ENCODE results near the gene PTPRT.

DNA sequence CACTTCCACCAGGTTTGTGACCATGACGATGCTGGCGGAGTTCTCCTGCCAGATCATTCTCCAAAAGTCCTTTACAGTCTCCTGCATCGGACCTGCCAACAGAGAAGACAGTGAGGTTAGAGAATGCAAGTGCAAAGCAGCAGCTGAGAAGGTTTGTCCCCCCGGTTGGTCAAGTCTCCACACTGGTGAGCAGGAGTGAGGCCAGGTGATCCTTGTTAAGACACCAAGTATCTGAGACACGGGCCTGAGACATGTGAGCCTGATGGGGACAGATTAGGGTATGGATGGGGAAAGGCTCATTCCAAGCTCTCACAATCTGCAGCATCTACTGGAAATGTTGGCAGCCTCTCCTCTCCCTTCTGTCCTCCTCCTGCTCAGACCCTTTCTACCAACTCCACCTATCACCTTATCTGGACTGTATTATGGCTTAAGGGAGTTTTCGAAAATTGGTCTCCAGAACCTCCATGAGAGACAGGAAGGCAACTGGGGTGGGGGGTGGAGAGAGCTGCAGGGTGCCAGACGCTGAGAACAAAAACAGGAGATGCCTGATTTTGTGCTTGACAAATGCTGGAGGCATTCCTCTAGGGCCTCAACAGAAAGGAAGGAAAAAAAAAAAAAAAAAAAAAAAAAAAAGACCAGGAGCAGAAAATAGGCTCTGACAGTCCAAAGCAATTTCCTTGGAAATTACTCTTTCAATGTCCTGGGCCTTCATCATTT lies 1071.1 kb downstream of the PTPRT start:
- TF ChIP-seq BHLHE40 (IDR thresholded peaks at IDR 0.05; ENCODE audit: borderline replicate concordance) (no peak), ELF4 (IDR thresholded peaks at IDR 0.05) (no peak), ZNF384 (IDR thresholded peaks at IDR 0.05) (no peak)
- TF ChIP-seq, protein P1, sequence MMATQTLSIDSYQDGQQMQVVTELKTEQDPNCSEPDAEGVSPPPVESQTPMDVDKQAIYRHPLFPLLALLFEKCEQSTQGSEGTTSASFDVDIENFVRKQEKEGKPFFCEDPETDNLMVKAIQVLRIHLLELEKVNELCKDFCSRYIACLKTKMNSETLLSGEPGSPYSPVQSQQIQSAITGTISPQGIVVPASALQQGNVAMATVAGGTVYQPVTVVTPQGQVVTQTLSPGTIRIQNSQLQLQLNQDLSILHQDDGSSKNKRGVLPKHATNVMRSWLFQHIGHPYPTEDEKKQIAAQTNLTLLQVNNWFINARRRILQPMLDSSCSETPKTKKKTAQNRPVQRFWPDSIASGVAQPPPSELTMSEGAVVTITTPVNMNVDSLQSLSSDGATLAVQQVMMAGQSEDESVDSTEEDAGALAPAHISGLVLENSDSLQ (IDR thresholded peaks at IDR 0.05), result no peak
